Endothelial cell of umbilical vein (primary cell): ENCODE data around the gene MGST3.

ENCODE experiments used
- EZH2 ChIP-seq: IDR thresholded peaks from 2 replicates; pipeline ENCODE4 v1.6.1; 2012; ENCODE audit warnings: borderline replicate concordance, low read depth, mild to moderate bottlenecking, moderate library complexity, low read length, inconsistent platforms; ENCODE audit not compliant: severe bottlenecking
- TF ChIP-seq, protein P1 (sequence below), 2 donors: IDR thresholded peaks; 1 replicate in 1 of 2; 2 replicates in 1 of 2; pipeline ENCODE4 v1.5.1; 2011; ENCODE audit warnings: low read length in 2 of 2, mild to moderate bottlenecking in 2 of 2, moderate library complexity in 2 of 2, control low read depth in 1 of 2, inconsistent platforms in 1 of 2, low read depth in 1 of 2; ENCODE audit not compliant: insufficient read depth in 1 of 2; ENCODE audit errors: extremely low read depth in 1 of 2

DNA sequence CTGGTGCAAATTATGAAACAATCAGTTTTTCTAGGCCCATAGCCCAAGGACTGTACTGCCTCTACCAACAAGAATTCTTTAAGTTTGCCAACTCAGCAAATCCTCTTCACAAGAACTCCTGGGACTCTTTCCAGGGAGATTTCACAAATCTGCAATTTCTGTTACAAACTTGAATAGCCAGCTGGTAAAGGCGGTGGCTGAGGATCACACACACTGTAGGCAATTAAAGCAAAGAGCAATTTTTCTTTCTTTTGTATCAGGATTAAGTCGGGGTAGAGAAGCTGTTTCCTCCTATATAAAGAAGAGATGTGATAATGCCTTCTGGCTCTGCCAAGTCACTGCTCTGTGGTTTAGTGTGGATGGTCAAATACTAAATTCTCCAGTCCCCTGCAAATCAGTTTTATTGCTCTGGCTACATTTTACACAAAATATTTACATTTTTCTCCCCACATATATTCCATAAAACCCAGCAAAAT lies 65.6 kb downstream of the MGST3 start:
- no peak for TF ChIP-seq EZH2
- TF ChIP-seq, protein P1, sequence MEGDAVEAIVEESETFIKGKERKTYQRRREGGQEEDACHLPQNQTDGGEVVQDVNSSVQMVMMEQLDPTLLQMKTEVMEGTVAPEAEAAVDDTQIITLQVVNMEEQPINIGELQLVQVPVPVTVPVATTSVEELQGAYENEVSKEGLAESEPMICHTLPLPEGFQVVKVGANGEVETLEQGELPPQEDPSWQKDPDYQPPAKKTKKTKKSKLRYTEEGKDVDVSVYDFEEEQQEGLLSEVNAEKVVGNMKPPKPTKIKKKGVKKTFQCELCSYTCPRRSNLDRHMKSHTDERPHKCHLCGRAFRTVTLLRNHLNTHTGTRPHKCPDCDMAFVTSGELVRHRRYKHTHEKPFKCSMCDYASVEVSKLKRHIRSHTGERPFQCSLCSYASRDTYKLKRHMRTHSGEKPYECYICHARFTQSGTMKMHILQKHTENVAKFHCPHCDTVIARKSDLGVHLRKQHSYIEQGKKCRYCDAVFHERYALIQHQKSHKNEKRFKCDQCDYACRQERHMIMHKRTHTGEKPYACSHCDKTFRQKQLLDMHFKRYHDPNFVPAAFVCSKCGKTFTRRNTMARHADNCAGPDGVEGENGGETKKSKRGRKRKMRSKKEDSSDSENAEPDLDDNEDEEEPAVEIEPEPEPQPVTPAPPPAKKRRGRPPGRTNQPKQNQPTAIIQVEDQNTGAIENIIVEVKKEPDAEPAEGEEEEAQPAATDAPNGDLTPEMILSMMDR (IDR thresholded peaks at IDR 0.05; ENCODE audit: extremely low read depth in 1 of 2, insufficient read depth in 1 of 2, low read depth in 1 of 2, low read length in 2 of 2): no peak
